H9 (cell line): ENCODE measurements around the gene EFTUD2. TPM values are rescaled to one million over a fixed set of nuclear protein-coding genes. Genes with fewer than 3 reads are reported as not detected.

Experiments
- DNase-seq: peaks from one replicate; pipeline ENCODE4 v3.0.0-alpha.2; 2017
- H2AFZ ChIP-seq: one replicate; pipeline ENCODE4 v1.6.1; 2013; ENCODE audit warnings: mild to moderate bottlenecking, low read length, control low read depth, moderate library complexity
- H2AK5ac ChIP-seq: 2 replicates; pipeline ENCODE4 v1.6.1; 2013; ENCODE audit warnings: low read length, control low read depth, mixed read lengths; ENCODE audit not compliant: insufficient read length
- H2BK120ac ChIP-seq: one replicate; pipeline ENCODE4 v1.6.1; 2013; ENCODE audit warnings: low read depth, mild to moderate bottlenecking, low read length, control low read depth, inconsistent platforms; ENCODE audit not compliant: poor library complexity, severe bottlenecking
- H2BK12ac ChIP-seq: 2 replicates; pipeline ENCODE4 v1.6.1; 2013; ENCODE audit warnings: low read length, control low read depth, mixed read lengths, low read depth; ENCODE audit not compliant: insufficient read length
- H2BK15ac ChIP-seq: 2 replicates; pipeline ENCODE4 v1.6.1; 2013; ENCODE audit warnings: low read depth, low read length, control low read depth
- H2BK20ac ChIP-seq: one replicate; pipeline ENCODE4 v1.6.1; 2013; ENCODE audit warnings: low read depth, mild to moderate bottlenecking, low read length, control low read depth, inconsistent platforms; ENCODE audit not compliant: poor library complexity, severe bottlenecking
- H2BK5ac ChIP-seq: 2 replicates; pipeline ENCODE4 v1.6.1; 2013; ENCODE audit warnings: low read length, control low read depth, mixed read lengths; ENCODE audit not compliant: insufficient read length
- H3K14ac ChIP-seq: 2 replicates; pipeline ENCODE4 v1.6.1; 2013; ENCODE audit warnings: low read length, control low read depth; ENCODE audit not compliant: insufficient read depth
- H3K18ac ChIP-seq: 2 replicates; pipeline ENCODE4 v1.6.1; 2013; ENCODE audit warnings: low read depth, mild to moderate bottlenecking, mixed read lengths, low read length, control low read depth; ENCODE audit not compliant: insufficient read length
- H3K23ac ChIP-seq: 2 replicates; pipeline ENCODE4 v1.6.1; 2013; ENCODE audit warnings: low read length, control low read depth, mixed read lengths, low read depth; ENCODE audit not compliant: insufficient read length
- H3K23me2 ChIP-seq: 2 replicates; pipeline ENCODE4 v1.6.1; 2013; ENCODE audit warnings: low read depth, mild to moderate bottlenecking, mixed read lengths, low read length, control low read depth; ENCODE audit not compliant: insufficient read length, poor library complexity, severe bottlenecking
- H3K27ac ChIP-seq: 2 replicates; pipeline ENCODE4 v1.5.1; 2013; ENCODE audit warnings: low read length, control low read depth, mixed read lengths, low read depth; ENCODE audit not compliant: insufficient read length
- H3K27me3 ChIP-seq: 2 replicates; pipeline ENCODE4 v1.6.1; 2013; ENCODE audit warnings: low read length, control low read depth, inconsistent platforms; ENCODE audit not compliant: insufficient read depth
- H3K4ac ChIP-seq: 2 replicates; pipeline ENCODE4 v1.6.1; 2013; ENCODE audit warnings: low read depth, mild to moderate bottlenecking, control low read depth, inconsistent platforms, low read length, moderate library complexity
- H3K4me1 ChIP-seq: 2 replicates; pipeline ENCODE4 v1.6.1; 2013; ENCODE audit warnings: low read length, control low read depth, inconsistent platforms; ENCODE audit not compliant: insufficient read depth
- H3K4me2 ChIP-seq: 2 replicates; pipeline ENCODE4 v1.6.1; 2013; ENCODE audit warnings: low read length, control low read depth, mixed read lengths; ENCODE audit not compliant: insufficient read length, insufficient read depth
- H3K56ac ChIP-seq: 2 replicates; pipeline ENCODE4 v1.6.1; 2013; ENCODE audit warnings: low read depth, mild to moderate bottlenecking, mixed read lengths, low read length, control low read depth; ENCODE audit not compliant: insufficient read length
- H3K79me1 ChIP-seq: 2 replicates; pipeline ENCODE4 v1.6.1; 2013; ENCODE audit warnings: low read depth, mild to moderate bottlenecking, moderate library complexity, low read length, control low read depth, inconsistent platforms; ENCODE audit not compliant: insufficient read depth, poor library complexity, severe bottlenecking
- H3K79me2 ChIP-seq: 2 replicates; pipeline ENCODE4 v1.6.1; 2013; ENCODE audit warnings: low read length, control low read depth, inconsistent platforms; ENCODE audit not compliant: insufficient read depth
- H3K9ac ChIP-seq: 2 replicates; pipeline ENCODE4 v1.6.1; 2013; ENCODE audit warnings: low read length, control low read depth, mixed read lengths; ENCODE audit not compliant: insufficient read length; ENCODE audit errors: extremely low read depth
- H3K9me3 ChIP-seq: one replicate; pipeline ENCODE4 v1.6.1; 2013; ENCODE audit warnings: low read depth, low read length, inconsistent platforms; ENCODE audit not compliant: control insufficient read depth
- H3T11ph ChIP-seq: one replicate; pipeline ENCODE4 v1.6.1; 2013; ENCODE audit warnings: mild to moderate bottlenecking, low read length, control low read depth, inconsistent platforms
- H4K20me1 ChIP-seq: one replicate; pipeline ENCODE4 v1.6.1; 2013; ENCODE audit not compliant: control insufficient read depth, insufficient read length, insufficient read depth
- H4K5ac ChIP-seq: 2 replicates; pipeline ENCODE4 v1.6.1; 2013; ENCODE audit warnings: low read depth, mild to moderate bottlenecking, mixed read lengths, low read length, control low read depth; ENCODE audit not compliant: insufficient read length
- H4K8ac ChIP-seq: replicated peaks from 2 replicates; pipeline ENCODE4 v1.6.1; 2013; ENCODE audit warnings: low read length, control low read depth, mixed read lengths, low read depth; ENCODE audit not compliant: insufficient read length
- H4K91ac ChIP-seq: 2 replicates; pipeline ENCODE4 v1.6.1; 2013; ENCODE audit warnings: low read depth, mild to moderate bottlenecking, moderate library complexity, mixed read lengths, low read length, control low read depth; ENCODE audit not compliant: insufficient read length
- H3K27ac Mint-ChIP-seq, 3 experiments: 2 replicates in 2 of 3; 3 replicates in 1 of 3; pipeline ENCODE4 v1.8.0; 2020 to 2021; ENCODE audit warnings: mixed read lengths in 3 of 3, mild to moderate bottlenecking in 1 of 3, moderate library complexity in 1 of 3
- H3K27me3 Mint-ChIP-seq: 2 replicates; pipeline ENCODE4 v1.8.0; 2021; ENCODE audit warnings: low read depth, mild to moderate bottlenecking, moderate library complexity, mixed read lengths
- H3K36me3 Mint-ChIP-seq, 3 experiments: 2 replicates in 2 of 3; 3 replicates in 1 of 3; pipeline ENCODE4 v1.8.0; 2020 to 2021; ENCODE audit warnings: low read depth in 3 of 3, mixed read lengths in 3 of 3; ENCODE audit not compliant: insufficient read depth in 1 of 3
- H3K4me1 Mint-ChIP-seq, 2 experiments: 2 replicates each; pipeline ENCODE4 v1.8.0; 2020; ENCODE audit warnings: mixed read lengths in 2 of 2
- H3K4me3 Mint-ChIP-seq, 2 experiments: 2 replicates in 1 of 2; 3 replicates in 1 of 2; pipeline ENCODE4 v1.8.0; 2020 to 2021; ENCODE audit warnings: mild to moderate bottlenecking in 2 of 2, mixed read lengths in 2 of 2, moderate library complexity in 1 of 2
- H3K9me3 Mint-ChIP-seq, 2 experiments: 2 replicates in 1 of 2; 3 replicates in 1 of 2; pipeline ENCODE4 v1.8.0; 2020; ENCODE audit warnings: mild to moderate bottlenecking in 2 of 2, mixed read lengths in 2 of 2, moderate library complexity in 1 of 2
- CTCF ChIP-seq: fragments of 200-600 bp; sonication (generic); conservative IDR thresholded peaks from 3 replicates; pipeline ENCODE4 v1.8.0; 2021; ENCODE audit warnings: antibody characterized with exemption, mild to moderate bottlenecking
- WGBS: extraction: QIAGEN DNeasy Blood & Tissue Kit; methylation state at CpG from one replicate; pipeline ENCODE4 v1.1.7; 2013; ENCODE audit warnings: missing lambda C conversion rate, low lambda C conversion rate, mixed read lengths; ENCODE audit not compliant: insufficient read length; ENCODE audit errors: extremely low coverage; 5-methylcytosine and 5-hydroxymethylcytosine counted together
- total RNA-seq: library from RNA; stranded (reverse); gene quantifications from 2 replicates; pipeline ENCODE4 v1.2.1, GENCODE V29; 2021

The EFTUD2 gene
- total RNA-seq, 1 experiment from 2014 or later, result 150 TPM

GRCh38 chr17:44932096-44932786, 33.0 kb upstream of the EFTUD2 start:
- DNase-seq, result peak; percentile 22
- Mint-ChIP-seq H3K36me3 (peaks cover 48 to 88% (median 87%) of the 10 kb centered on the region in 3 experiments), H3K27ac (no peak overlapping the region; a peak in 1 of 7 replicates), H3K27me3 (no peaks in the 10 kb centered on the region), H3K9me3 (no peaks in the 10 kb centered on the region), H3K4me1 (no peaks in the 10 kb centered on the region), H3K4me3 (no peak overlapping the region)
- H3T11ph ChIP-seq, result no peak overlapping the region
- no peaks in the 10 kb centered on the region for H3K23me2 ChIP-seq
- no peak overlapping the region for H2BK12ac ChIP-seq
- H3K23ac ChIP-seq, result no peak overlapping the region
- H4K20me1 ChIP-seq, result no peaks in the 10 kb centered on the region
- H4K5ac ChIP-seq, result no peak overlapping the region
- no peak overlapping the region for H4K8ac ChIP-seq
- H3K79me1 ChIP-seq, result no peaks in the 10 kb centered on the region
- H3K27me3 ChIP-seq, result no peaks in the 10 kb centered on the region
- no peak overlapping the region for H2AFZ ChIP-seq
- no peak for TF ChIP-seq CTCF
- no peak overlapping the region for H2BK15ac ChIP-seq
- no peak overlapping the region for H2BK5ac ChIP-seq
- no peak overlapping the region for H3K14ac ChIP-seq
- no peaks in the 10 kb centered on the region for H3K79me2 ChIP-seq
- no peak overlapping the region for H3K4ac ChIP-seq
- H2AK5ac ChIP-seq, result no peak overlapping the region
- H3K9me3 ChIP-seq, result no peaks in the 10 kb centered on the region
- H3K4me1 ChIP-seq, result no peaks in the 10 kb centered on the region
- no peak overlapping the region for H2BK120ac ChIP-seq
- no peak overlapping the region for H3K56ac ChIP-seq
- no peak overlapping the region for H4K91ac ChIP-seq
- H3K4me2 ChIP-seq, result no peak overlapping the region
- no peak overlapping the region for H3K27ac ChIP-seq
- H2BK20ac ChIP-seq, result no peak overlapping the region
- WGBS, result no CpG with 5 or more reads among the region's 8 CpGs
- no peak overlapping the region for H3K9ac ChIP-seq
- no peak overlapping the region for H3K18ac ChIP-seq
